ENCODE results near the gene ATP2C2.
A peak's percentile ranks its signal among the peaks of the same experiment; 100 is the strongest.

Gene ATP2C2

GRCh38 chr16:84500531-84500930 lies 132.2 kb downstream of the ATP2C2 start:
- no peak for DNase-seq (ENCODE audit: low read depth)
- no peak overlapping the region for H3K4me3 ChIP-seq (ENCODE audit: low read depth, low read length)
- no peak for TF ChIP-seq CTCF (conservative IDR thresholded peaks at IDR 0.05; ENCODE audit: low read depth, low read length)

GRCh38 chr16:84501077-84501735 lies 132.9 kb downstream of the ATP2C2 start:
- no peak for TF ChIP-seq CTCF (conservative IDR thresholded peaks at IDR 0.05; ENCODE audit: low read depth, low read length)
- peak; percentile 33 for DNase-seq (ENCODE audit: low read depth)
- no peak overlapping the region for H3K4me3 ChIP-seq (ENCODE audit: low read depth, low read length)

- no peak for TF ChIP-seq CTCF (conservative IDR thresholded peaks at IDR 0.05; ENCODE audit: low read depth, low read length)
- DNase-seq (ENCODE audit: low read depth) = no peak
- H3K4me3 ChIP-seq (ENCODE audit: low read depth, low read length) = no peak overlapping the region
These were observed 133.7 kb downstream of the ATP2C2 start for GRCh38 chr16:84502075-84502474.

- DNase-seq (ENCODE audit: low read depth) = no peak
- no peak for TF ChIP-seq CTCF (conservative IDR thresholded peaks at IDR 0.05; ENCODE audit: low read depth, low read length)
- no peak overlapping the region for H3K4me3 ChIP-seq (ENCODE audit: low read depth, low read length)
These were observed 134.2 kb downstream of the ATP2C2 start for GRCh38 chr16:84502581-84502980.

GRCh38 chr16:84503751-84504395 lies 135.5 kb downstream of the ATP2C2 start:
- no peak for DNase-seq (ENCODE audit: low read depth)
- no peak for TF ChIP-seq CTCF (conservative IDR thresholded peaks at IDR 0.05; ENCODE audit: low read depth, low read length)
- peak overlapping the region; percentile 100 for H3K4me3 ChIP-seq (ENCODE audit: low read depth, low read length)

- peak; percentile 99 for DNase-seq (ENCODE audit: low read depth)
- peak within 1 kb of the TSS; percentile 100 for H3K4me3 ChIP-seq (ENCODE audit: low read depth, low read length)
- TF ChIP-seq CTCF (conservative IDR thresholded peaks at IDR 0.05; ENCODE audit: low read depth, low read length) = no peak
These were observed 136.3 kb downstream of the ATP2C2 start, which contains the start of gene MEAK7 for GRCh38 chr16:84504420-84505248. Gene MEAK7 (minus strand): TSS chr16:84504659. CDS start chr16:84498086, 6,573 bp downstream.
